HAP-1 (cell line): ENCODE results near the gene HOMER1.
A peak's percentile ranks its signal among the peaks of the same experiment; 100 is the strongest.

Source experiments
- DNase-seq, 2 experiments: peaks; one replicate each; pipeline ENCODE4 v3.0.0-alpha.2; 2016 to 2020; ENCODE audit warnings: low spot score in 2 of 2
- H3K27me3 ChIP-seq: fragments of 250-450 bp; sonication (Bioruptor Pico); 2 replicates; pipeline ENCODE4 v1.5.1; 2020; ENCODE audit warnings: low read depth, mild to moderate bottlenecking, moderate library complexity
- H3K36me3 ChIP-seq: fragments of 250-450 bp; sonication (Bioruptor Pico); replicated peaks from 2 replicates; pipeline ENCODE4 v1.5.1; 2020; ENCODE audit warnings: mild to moderate bottlenecking
- H3K4me1 ChIP-seq: fragments of 250-450 bp; sonication (Bioruptor Pico); 2 replicates; pipeline ENCODE4 v1.5.1; 2020; ENCODE audit warnings: mild to moderate bottlenecking
- H3K4me3 ChIP-seq: fragments of 250-450 bp; sonication (Bioruptor Pico); 2 replicates; pipeline ENCODE4 v1.5.1; 2020; ENCODE audit warnings: mild to moderate bottlenecking, moderate library complexity
- H3K9me3 ChIP-seq: fragments of 250-450 bp; sonication (Bioruptor Pico); 2 replicates; pipeline ENCODE4 v1.5.1; 2020; ENCODE audit warnings: mild to moderate bottlenecking, moderate library complexity
- in situ Hi-C: fragments of 300-500 bp; cut with MboI; formaldehyde crosslinking; loops from 3 replicates; pipeline ENCODE4 v1.14.3; 2020; ENCODE audit warnings: low sequenced_read_pairs, inconsistent platforms, mixed read lengths

HOMER1 gene

GRCh38 chr5:79491690-79492317 is 22.1 kb downstream of the HOMER1 start:
- in situ Hi-C loops, result no loop called here
- H3K4me3 ChIP-seq, result no peak overlapping the region
- peaks cover 17% of the 10 kb centered on the region for H3K4me1 ChIP-seq
- H3K36me3 ChIP-seq, result no peaks in the 10 kb centered on the region
- no peak for DNase-seq
- H3K9me3 ChIP-seq, result no peaks in the 10 kb centered on the region
- no peaks in the 10 kb centered on the region for H3K27me3 ChIP-seq

- DNase-seq, result no peak
- Histone ChIP-seq H3K9me3 (no peaks in the 10 kb centered on the region), H3K4me1 (peaks cover 11% of the 10 kb centered on the region), H3K36me3 (no peaks in the 10 kb centered on the region), H3K27me3 (no peaks in the 10 kb centered on the region), H3K4me3 (no peak overlapping the region)
- in situ Hi-C loops, result no loop called here
Measured at GRCh38 chr5:79490323-79490936, 23.5 kb downstream of the HOMER1 start.

GRCh38 chr5:79489773-79490172 is 24.2 kb downstream of the HOMER1 start:
- peaks cover 7% of the 10 kb centered on the region for H3K4me1 ChIP-seq
- no peak for DNase-seq
- H3K36me3 ChIP-seq, result no peaks in the 10 kb centered on the region
- H3K9me3 ChIP-seq, result no peaks in the 10 kb centered on the region
- no peak overlapping the region for H3K4me3 ChIP-seq
- H3K27me3 ChIP-seq, result no peaks in the 10 kb centered on the region
- in situ Hi-C loops, result no loop called here

- H3K9me3 ChIP-seq, result no peaks in the 10 kb centered on the region
- H3K4me1 ChIP-seq, result peaks cover 6% of the 10 kb centered on the region
- H3K27me3 ChIP-seq, result no peaks in the 10 kb centered on the region
- in situ Hi-C loops, result no loop called here
- no peaks in the 10 kb centered on the region for H3K36me3 ChIP-seq
- no peak overlapping the region for H3K4me3 ChIP-seq
- DNase-seq, result no peak
Measured at GRCh38 chr5:79488775-79489174, 25.2 kb downstream of the HOMER1 start.

GRCh38 chr5:79488058-79488457 is 25.9 kb downstream of the HOMER1 start:
- in situ Hi-C loops, result no loop called here

GRCh38 chr5:79487251-79487650 is 26.7 kb downstream of the HOMER1 start:
- Histone ChIP-seq H3K4me3 (no peak overlapping the region), H3K9me3 (no peaks in the 10 kb centered on the region), H3K4me1 (no peaks in the 10 kb centered on the region), H3K36me3 (no peaks in the 10 kb centered on the region), H3K27me3 (no peaks in the 10 kb centered on the region)
- in situ Hi-C loops, result no loop called here
- DNase-seq, result no peak

More at GRCh38 chr5:79488058-79488457, 25.9 kb downstream of the HOMER1 start:
- H3K4me3 ChIP-seq, result no peak overlapping the region
- no peak for DNase-seq
- no peaks in the 10 kb centered on the region for H3K36me3 ChIP-seq
- no peaks in the 10 kb centered on the region for H3K9me3 ChIP-seq
- no peaks in the 10 kb centered on the region for H3K4me1 ChIP-seq
- no peaks in the 10 kb centered on the region for H3K27me3 ChIP-seq

GRCh38 chr5:79486116-79486515 is 27.8 kb downstream of the HOMER1 start:
- no peaks in the 10 kb centered on the region for H3K36me3 ChIP-seq
- H3K27me3 ChIP-seq, result no peaks in the 10 kb centered on the region
- in situ Hi-C loops, result no loop called here
- no peaks in the 10 kb centered on the region for H3K9me3 ChIP-seq
- no peak for DNase-seq
- no peaks in the 10 kb centered on the region for H3K4me1 ChIP-seq
- H3K4me3 ChIP-seq, result no peak overlapping the region

- Histone ChIP-seq H3K9me3 (no peaks in the 10 kb centered on the region), H3K36me3 (no peaks in the 10 kb centered on the region), H3K4me1 (no peaks in the 10 kb centered on the region; the same call in 1 of the 2 replicates), H3K4me3 (no peak overlapping the region), H3K27me3 (no peaks in the 10 kb centered on the region)
- no peak for DNase-seq
- in situ Hi-C loops, result no loop called here
Measured at GRCh38 chr5:79484731-79485130, 29.2 kb downstream of the HOMER1 start.

- no peak overlapping the region for H3K4me3 ChIP-seq
- in situ Hi-C loops, result no loop called here
- H3K27me3 ChIP-seq, result no peaks in the 10 kb centered on the region
- no peaks in the 10 kb centered on the region for H3K9me3 ChIP-seq
- peaks cover 7% of the 10 kb centered on the region for H3K4me1 ChIP-seq
- no peak for DNase-seq
- no peaks in the 10 kb centered on the region for H3K36me3 ChIP-seq
Measured at GRCh38 chr5:79481574-79481973, 32.4 kb downstream of the HOMER1 start.

GRCh38 chr5:79480991-79481390 is 32.9 kb downstream of the HOMER1 start:
- in situ Hi-C loops, result no loop called here
- Histone ChIP-seq H3K27me3 (no peaks in the 10 kb centered on the region), H3K4me3 (no peak overlapping the region), H3K36me3 (no peaks in the 10 kb centered on the region), H3K4me1 (peaks cover 7% of the 10 kb centered on the region), H3K9me3 (no peaks in the 10 kb centered on the region)
- no peak for DNase-seq

GRCh38 chr5:79475152-79475466 is 38.8 kb downstream of the HOMER1 start:
- Histone ChIP-seq H3K4me1 (peaks cover 35% of the 10 kb centered on the region), H3K9me3 (no peaks in the 10 kb centered on the region), H3K27me3 (no peaks in the 10 kb centered on the region), H3K4me3 (no peak overlapping the region), H3K36me3 (no peaks in the 10 kb centered on the region)
- in situ Hi-C loops, result no loop called here
- DNase-seq, result no peak

GRCh38 chr5:79474367-79475151 is 39.4 kb downstream of the HOMER1 start:
- H3K27me3 ChIP-seq, result no peaks in the 10 kb centered on the region
- DNase-seq, result peak; percentile 21 to 91
- H3K36me3 ChIP-seq, result no peaks in the 10 kb centered on the region
- H3K4me3 ChIP-seq, result no peak overlapping the region
- in situ Hi-C loops, result loop anchor here (25.0 kb wide), 1 partner anchor 337 kb away; no protein-coding TSS in a partner anchor
- peaks cover 37% of the 10 kb centered on the region for H3K4me1 ChIP-seq
- H3K9me3 ChIP-seq, result no peaks in the 10 kb centered on the region

- Histone ChIP-seq H3K36me3 (no peaks in the 10 kb centered on the region), H3K9me3 (no peaks in the 10 kb centered on the region), H3K4me1 (peaks cover 30% of the 10 kb centered on the region), H3K27me3 (no peaks in the 10 kb centered on the region), H3K4me3 (no peak overlapping the region)
- in situ Hi-C loops, result loop anchor here (25.0 kb wide), 1 partner anchor 334 kb away; no protein-coding TSS in a partner anchor
- DNase-seq, result peak in 1 of 2 experiments; percentile 14
Measured at GRCh38 chr5:79471556-79471955, 42.4 kb downstream of the HOMER1 start.

- H3K27me3 ChIP-seq, result no peaks in the 10 kb centered on the region
- in situ Hi-C loops, result loop anchor here (10.0 to 25.0 kb wide), 2 partner anchors 328 to 440 kb away; no protein-coding TSS in a partner anchor
- no peak overlapping the region for H3K4me3 ChIP-seq
- H3K9me3 ChIP-seq, result no peaks in the 10 kb centered on the region
- peaks cover 4% of the 10 kb centered on the region for H3K4me1 ChIP-seq
- peak in 1 of 2 experiments; percentile 60 for DNase-seq
- H3K36me3 ChIP-seq, result no peaks in the 10 kb centered on the region
Measured at GRCh38 chr5:79464695-79465332, 49.1 kb downstream of the HOMER1 start.
